GM12878 (cell line): ENCODE data around the gene SNX30. TPM values are rescaled to one million over a fixed set of nuclear protein-coding genes. Genes with fewer than 3 reads are reported as not detected.

Experiments used
- ATAC-seq: fragments of 200-7000 bp; cut with Tn5 transposase; 3 replicates; pipeline ENCODE4 v1.9.1; 2020; ENCODE audit warnings: mild to moderate bottlenecking, moderate library complexity
- BruUV-seq: library from RNA; stranded (reverse); fragments of 400-500 nt; replicated peaks from 2 replicates; lab custom pipeline; 2021; lab: Mats Ljungman, UMichigan
- CTCF ChIA-PET: fragments of 300-600 bp; sonication (Branson Sonifier 250); formaldehyde crosslinking; extraction: SDS; loops from one replicate; lab custom pipeline; 2021; ENCODE audit warnings: inconsistent platforms; lab: Yijun Ruan, JAX
- POLR2A ChIA-PET: fragments of 350-600 bp; formaldehyde crosslinking; extraction: SDS; loops from one replicate; lab custom pipeline; 2021; ENCODE audit warnings: inconsistent platforms; lab: Charles Lee
- RAD21 ChIA-PET: fragments of 300-600 bp; sonication (Branson Sonifier 250); formaldehyde crosslinking; loops from one replicate; lab custom pipeline; 2023; ENCODE audit warnings: antibody characterized with exemption; ENCODE audit not compliant: unreplicated experiment; lab: Charles Lee
- SMC1A ChIA-PET: fragments of 300-600 bp; sonication (Branson Sonifier 250); formaldehyde crosslinking; loops from one replicate; lab custom pipeline; 2023; ENCODE audit not compliant: unreplicated experiment, uncharacterized antibody; lab: Charles Lee
- DNase-seq: peaks from one replicate; pipeline ENCODE4 v3.0.0-alpha.2; 2011; ENCODE audit warnings: low read depth, low spot score
- FAIRE-seq: peaks from 3 replicates; lab custom pipeline; 2011; peaks lifted over from hg19 to GRCh38; lab: Jason Lieb, UNC
- H2AFZ ChIP-seq: 2 replicates; pipeline ENCODE4 v1.6.0; 2011; ENCODE audit warnings: low read depth, low read length, control low read depth; ENCODE audit not compliant: control insufficient read depth
- H3K27ac ChIP-seq: 2 replicates; pipeline ENCODE4 v1.5.1; 2011; ENCODE audit warnings: control low read depth; ENCODE audit not compliant: control insufficient read depth, insufficient read depth
- H3K27me3 ChIP-seq, 2 experiments: replicated peaks in 1 of 2; 2 replicates each; pipeline versions ENCODE4 v1.6.0 to v1.6.1; 2011; ENCODE audit warnings: low read length in 1 of 2; ENCODE audit not compliant: control insufficient read depth in 2 of 2, insufficient read depth in 2 of 2
- H3K36me3 ChIP-seq, 2 experiments: 2 replicates each; pipeline ENCODE4 v1.5.1; 2011; ENCODE audit warnings: low read length in 1 of 2; ENCODE audit not compliant: control insufficient read depth in 2 of 2, insufficient read depth in 2 of 2
- H3K4me1 ChIP-seq: 2 replicates; pipeline ENCODE4 v1.6.1; 2011; ENCODE audit warnings: mild to moderate bottlenecking, low read length, moderate library complexity, mixed read lengths; ENCODE audit not compliant: control insufficient read depth, insufficient read depth
- H3K4me2 ChIP-seq: 2 replicates; pipeline ENCODE4 v1.6.0; 2011; ENCODE audit warnings: control low read depth; ENCODE audit not compliant: control insufficient read depth, insufficient read depth
- H3K4me3 ChIP-seq: fragments of 200-600 bp; sonication (generic); 2 replicates; pipeline ENCODE4 v1.5.1; 2016
- H3K79me2 ChIP-seq: 2 replicates; pipeline ENCODE4 v1.6.0; 2011; ENCODE audit warnings: low read length; ENCODE audit not compliant: control insufficient read depth, insufficient read depth
- H3K9ac ChIP-seq: 2 replicates; pipeline ENCODE4 v1.8.0; 2011; ENCODE audit warnings: low read length, control low read depth, mixed read lengths; ENCODE audit not compliant: control insufficient read depth, insufficient read depth
- H3K9me3 ChIP-seq: replicated peaks from 3 replicates; pipeline ENCODE4 v1.5.1; 2011; ENCODE audit warnings: mild to moderate bottlenecking, low read length; ENCODE audit not compliant: control insufficient read depth, insufficient read depth
- H4K20me1 ChIP-seq: 2 replicates; pipeline ENCODE4 v1.6.0; 2011; ENCODE audit not compliant: control insufficient read depth, insufficient read depth
- EZH2 ChIP-seq: IDR thresholded peaks from 2 replicates; pipeline ENCODE4 v1.6.1; 2012; ENCODE audit warnings: low read depth, mild to moderate bottlenecking, control low read depth, inconsistent platforms, low read length, borderline replicate concordance; ENCODE audit not compliant: control insufficient read depth
- FOXM1 ChIP-seq: IDR thresholded peaks from 2 replicates; pipeline ENCODE4 v1.6.1; 2012; ENCODE audit warnings: low read depth, mild to moderate bottlenecking, inconsistent platforms, low read length, moderate library complexity
- NFYA ChIP-seq: IDR thresholded peaks from 2 replicates; pipeline ENCODE4 v1.6.1; 2011; ENCODE audit warnings: low read depth, mild to moderate bottlenecking, low read length, improper control_type of control experiment, borderline replicate concordance
- PML ChIP-seq: IDR thresholded peaks from 2 replicates; pipeline ENCODE4 v1.6.1; 2012; ENCODE audit warnings: low read length, inconsistent platforms
- SPI1 ChIP-seq: IDR thresholded peaks from 2 replicates; pipeline ENCODE4 v1.6.1; 2011; ENCODE audit warnings: low read depth, mild to moderate bottlenecking, low read length, moderate library complexity, borderline replicate concordance; ENCODE audit not compliant: insufficient read depth
- SREBF1 ChIP-seq: IDR thresholded peaks from 2 replicates; pipeline ENCODE4 v1.6.1; 2012; ENCODE audit warnings: mild to moderate bottlenecking, low read length
- TCF3 ChIP-seq: IDR thresholded peaks from 2 replicates; pipeline ENCODE4 v1.6.1; 2012; ENCODE audit warnings: low read depth, mild to moderate bottlenecking, low read length, borderline replicate concordance; ENCODE audit not compliant: insufficient read depth
- YBX1 ChIP-seq: fragments of 450-650 bp; IDR thresholded peaks from 2 replicates; pipeline ENCODE4 v1.6.1; 2016; ENCODE audit warnings: antibody characterized with exemption
- ZNF207 ChIP-seq: fragments of 450-650 bp; IDR thresholded peaks from 2 replicates; pipeline ENCODE4 v1.6.1; 2014; ENCODE audit warnings: antibody characterized with exemption, mild to moderate bottlenecking, borderline replicate concordance
- ZNF24 ChIP-seq: fragments of 450-650 bp; IDR thresholded peaks from 2 replicates; pipeline ENCODE4 v1.6.1; 2017; ENCODE audit warnings: antibody characterized with exemption, mild to moderate bottlenecking
- WGBS: methylation state at CpG from one replicate; pipeline ENCODE4 v1.1.6; 2016; ENCODE audit warnings: low lambda C conversion rate; ENCODE audit not compliant: insufficient replicate concordance, insufficient coverage; ENCODE audit errors: missing lambda C conversion rate; 5-methylcytosine and 5-hydroxymethylcytosine counted together
- in situ Hi-C: fragments of 300-500 bp; cut with MboI; formaldehyde crosslinking; loops from 9 replicates; pipeline ENCODE4 v1.14.3; 2018; ENCODE audit warnings: mixed read lengths
- intact Hi-C: fragments of 100-400 bp; cut with micrococcal nuclease; formaldehyde crosslinking; loops from one replicate; pipeline ENCODE4 v1.14.2; 2022; ENCODE audit not compliant: unreplicated experiment
- polyA plus RNA-seq, 11 experiments: library from polyadenylated mRNA; depleted of rRNA in 4 of 11; unstranded in 6 of 11; stranded (reverse) in 5 of 11; fragments of >200 nt; fragmentation: Nextera tagmentation in 4 of 11; fragmentation: Illumina TruSeq in 1 of 11; extraction: Ambion mirVana in 4 of 11; extraction: Trizol in 1 of 11; gene quantifications; 1 replicate in 1 of 11; 2 replicates in 10 of 11; pipeline versions ENCODE4 v1.2.1 to v1.2.3, GENCODE V29; 2011 to 2016; ENCODE audit warnings: inconsistent platforms in 2 of 11, missing spikeins in 2 of 11, low read depth in 1 of 11
- total RNA-seq, 4 experiments: library from RNA; depleted of rRNA in 3 of 4; stranded (reverse); fragments of >200 nt in 3 of 4; fragmentation: Illumina TruSeq in 1 of 4; extraction: Trizol in 1 of 4; gene quantifications; 2 replicates each; pipeline versions ENCODE4 v1.2.1 to v1.2.3, GENCODE V29; 2013 to 2021
- TF ChIP-seq, protein P1 (sequence below): IDR thresholded peaks from 2 replicates; pipeline ENCODE4 v1.6.1; 2012; ENCODE audit warnings: mild to moderate bottlenecking, low read depth, low read length

SNX30 gene
- total and polyA plus RNA-seq, 10 of the 15 experiments (the other 5 are each of a cell fraction or from before 2014, with no cell fraction given), result 0.53 to 4.0 (median 1.5) TPM

- TF ChIP-seq NFYA (no peak), TCF3 (no peak), YBX1 (no peak), ZNF207 (no peak), SREBF1 (no peak), PML (no peak)
- TF ChIP-seq, protein P1, sequence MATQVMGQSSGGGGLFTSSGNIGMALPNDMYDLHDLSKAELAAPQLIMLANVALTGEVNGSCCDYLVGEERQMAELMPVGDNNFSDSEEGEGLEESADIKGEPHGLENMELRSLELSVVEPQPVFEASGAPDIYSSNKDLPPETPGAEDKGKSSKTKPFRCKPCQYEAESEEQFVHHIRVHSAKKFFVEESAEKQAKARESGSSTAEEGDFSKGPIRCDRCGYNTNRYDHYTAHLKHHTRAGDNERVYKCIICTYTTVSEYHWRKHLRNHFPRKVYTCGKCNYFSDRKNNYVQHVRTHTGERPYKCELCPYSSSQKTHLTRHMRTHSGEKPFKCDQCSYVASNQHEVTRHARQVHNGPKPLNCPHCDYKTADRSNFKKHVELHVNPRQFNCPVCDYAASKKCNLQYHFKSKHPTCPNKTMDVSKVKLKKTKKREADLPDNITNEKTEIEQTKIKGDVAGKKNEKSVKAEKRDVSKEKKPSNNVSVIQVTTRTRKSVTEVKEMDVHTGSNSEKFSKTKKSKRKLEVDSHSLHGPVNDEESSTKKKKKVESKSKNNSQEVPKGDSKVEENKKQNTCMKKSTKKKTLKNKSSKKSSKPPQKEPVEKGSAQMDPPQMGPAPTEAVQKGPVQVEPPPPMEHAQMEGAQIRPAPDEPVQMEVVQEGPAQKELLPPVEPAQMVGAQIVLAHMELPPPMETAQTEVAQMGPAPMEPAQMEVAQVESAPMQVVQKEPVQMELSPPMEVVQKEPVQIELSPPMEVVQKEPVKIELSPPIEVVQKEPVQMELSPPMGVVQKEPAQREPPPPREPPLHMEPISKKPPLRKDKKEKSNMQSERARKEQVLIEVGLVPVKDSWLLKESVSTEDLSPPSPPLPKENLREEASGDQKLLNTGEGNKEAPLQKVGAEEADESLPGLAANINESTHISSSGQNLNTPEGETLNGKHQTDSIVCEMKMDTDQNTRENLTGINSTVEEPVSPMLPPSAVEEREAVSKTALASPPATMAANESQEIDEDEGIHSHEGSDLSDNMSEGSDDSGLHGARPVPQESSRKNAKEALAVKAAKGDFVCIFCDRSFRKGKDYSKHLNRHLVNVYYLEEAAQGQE, result no peak
Measured at GRCh38 chr9:112839331-112839730, 88.8 kb downstream of the SNX30 start (continued).

DNA sequence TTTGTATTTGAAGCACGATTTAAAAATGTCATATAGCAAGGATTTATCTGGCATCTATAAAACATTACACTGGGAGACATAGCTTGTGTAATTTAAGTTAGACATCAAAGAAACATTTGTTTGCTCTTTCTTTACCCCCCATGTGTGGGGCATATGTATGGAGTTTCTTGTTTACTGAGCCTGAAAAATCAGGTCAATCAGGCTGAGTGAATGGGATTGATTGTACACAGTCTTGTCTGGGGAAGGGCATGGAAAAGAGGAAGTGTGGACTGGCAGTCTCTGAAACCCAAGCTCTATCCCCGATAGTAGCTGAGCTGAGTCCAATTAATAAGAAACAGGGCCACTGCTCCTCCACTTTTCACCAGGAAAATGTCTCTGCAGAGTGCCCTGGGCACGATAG, 90.7 kb downstream of the SNX30 start:
- WGBS, result 59% methylated on average over 3 of the region's 3 CpGs
- ATAC-seq (no peak), DNase-seq (no peak), FAIRE-seq (no peak)
- Histone ChIP-seq H3K36me3 (no peaks in the 10 kb centered on the region), H3K9ac (no peak overlapping the region), H3K4me1 (peaks cover 11% of the 10 kb centered on the region), H2AFZ (no peak overlapping the region), H3K79me2 (no peaks in the 10 kb centered on the region), H3K4me2 (no peak overlapping the region), H4K20me1 (no peaks in the 10 kb centered on the region; the same call in 1 of the 2 replicates), H3K27me3 (no peaks in the 10 kb centered on the region; a peak in 1 of 4 replicates), H3K27ac (no peak overlapping the region), H3K9me3 (no peaks in the 10 kb centered on the region), H3K4me3 (no peak overlapping the region)
- intact Hi-C loops, result no loop called here
- ChIA-PET RAD21 (interaction anchor here (3.0 kb wide), 1 partner anchor 62 kb away, joined by 19 read pairs; no protein-coding TSS in a partner anchor), CTCF (interaction anchor here (0.6 to 9.1 kb wide), 3 partner anchors 21 to 504 kb away, joined by 3 to 138 read pairs (median 5); no protein-coding TSS in a partner anchor), POLR2A (interaction anchor here (0.7 kb wide), 1 partner anchor 378 kb away, joined by 3 read pairs; no protein-coding TSS in a partner anchor), SMC1A (interaction anchor here (1.0 to 1.7 kb wide), 2 partner anchors 62 to 65 kb away, joined by 4 to 7 read pairs; no protein-coding TSS in a partner anchor)
- BruUV-seq, result no TSS peak
- TF ChIP-seq EZH2 (no peak), SPI1 (peak; percentile 73; the same call in 1 of the 2 replicates), FOXM1 (no peak), ZNF24 (no peak)
- in situ Hi-C loops, result loop anchor here (5.0 kb wide), 1 partner anchor 66 kb away; no protein-coding TSS in a partner anchor
